ACC112 (cell line): ENCODE data around the gene RSPH1.

Experiments used
- H2AFZ ChIP-seq: fragments of 200-600 bp; sonication (generic); one replicate; pipeline ENCODE4 v1.6.0; 2017; ENCODE audit warnings: antibody characterized with exemption, low read length; ENCODE audit not compliant: unreplicated experiment
- H3K27ac ChIP-seq: fragments of 200-600 bp; sonication (generic); 2 replicates; pipeline ENCODE4 v1.5.1; 2014; ENCODE audit warnings: low read depth, mild to moderate bottlenecking, antibody characterized with exemption, low read length, moderate library complexity
- H3K27me3 ChIP-seq: fragments of 200-600 bp; sonication (generic); 2 replicates; pipeline ENCODE4 v1.6.1; 2014; ENCODE audit warnings: mild to moderate bottlenecking, antibody characterized with exemption, low read length, moderate library complexity, mixed read lengths; ENCODE audit not compliant: insufficient read depth
- H3K36me3 ChIP-seq: fragments of 200-600 bp; sonication (generic); 2 replicates; pipeline ENCODE4 v1.6.1; 2016; ENCODE audit warnings: mild to moderate bottlenecking, antibody characterized with exemption, low read length, moderate library complexity, mixed read lengths; ENCODE audit not compliant: insufficient read depth
- H3K4me1 ChIP-seq: fragments of 200-600 bp; sonication (generic); one replicate; pipeline ENCODE4 v1.6.1; 2016; ENCODE audit warnings: low read length, mixed read lengths; ENCODE audit not compliant: insufficient read depth, unreplicated experiment, control insufficient read depth
- H3K4me3 ChIP-seq: fragments of 200-600 bp; sonication (generic); 2 replicates; pipeline ENCODE4 v1.5.1; 2014; ENCODE audit warnings: mild to moderate bottlenecking, low read depth, low read length
- H3K79me2 ChIP-seq: fragments of 200-600 bp; sonication (generic); one replicate; pipeline ENCODE4 v1.6.0; 2016; ENCODE audit warnings: low read length; ENCODE audit not compliant: control insufficient read depth, unreplicated experiment, insufficient read depth

Gene RSPH1

DNA sequence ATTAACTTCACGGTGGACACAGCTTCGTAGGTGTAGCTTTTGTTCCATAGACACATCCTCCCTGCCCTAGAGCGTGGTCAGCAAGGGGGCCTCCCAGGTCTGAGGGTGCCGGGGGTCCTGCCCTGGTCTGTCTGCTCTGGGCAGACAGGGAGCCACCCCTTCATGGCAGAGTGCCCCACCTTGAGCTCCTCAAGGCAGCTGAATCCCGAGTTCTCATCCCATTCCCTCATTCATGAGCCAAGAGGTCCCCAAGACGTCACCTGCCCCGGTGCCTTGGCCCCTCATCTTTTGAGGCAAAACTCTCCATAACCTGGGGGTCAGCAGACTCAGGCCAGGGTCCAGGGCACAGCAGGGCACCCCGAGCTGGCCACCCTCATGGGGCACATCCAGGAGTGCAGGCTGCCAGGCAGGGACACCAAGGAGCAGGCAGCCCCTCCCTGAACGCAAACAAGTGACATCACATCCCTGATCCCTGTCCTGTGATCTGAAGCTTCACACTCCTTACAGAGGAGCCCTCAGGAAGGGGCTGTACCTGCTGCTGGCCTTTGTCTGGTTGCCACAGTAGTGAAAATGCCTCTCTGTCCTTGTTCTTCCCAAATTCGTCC lies 69.0 kb downstream of the RSPH1 start:
- Histone ChIP-seq H3K4me3 (no peak overlapping the region), H3K4me1 (no peaks in the 10 kb centered on the region), H2AFZ (no peak overlapping the region), H3K27me3 (peaks cover 70% of the 10 kb centered on the region), H3K79me2 (no peaks in the 10 kb centered on the region), H3K27ac (no peak overlapping the region), H3K36me3 (no peaks in the 10 kb centered on the region)

DNA sequence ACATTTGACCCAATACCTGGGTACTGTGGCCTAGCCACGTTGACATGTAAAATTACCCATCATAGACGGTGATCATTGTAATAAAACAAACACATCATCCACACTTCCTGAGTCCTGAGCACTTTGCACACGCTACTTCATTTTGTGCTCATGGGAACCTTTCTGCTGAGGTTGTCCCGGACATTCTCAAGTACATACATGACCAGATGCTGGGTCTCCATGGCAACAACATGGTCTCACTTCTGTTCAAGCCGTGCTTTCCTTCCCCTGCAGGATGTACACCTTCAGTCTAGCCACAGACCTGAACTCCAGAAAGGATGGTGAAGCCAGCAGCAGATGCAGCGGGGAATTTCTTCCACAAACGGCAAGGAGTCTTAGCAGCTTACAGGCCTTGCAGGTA lies 69.6 kb downstream of the RSPH1 start:
- Histone ChIP-seq H3K27ac (no peak overlapping the region), H3K4me3 (no peak overlapping the region), H3K27me3 (peaks cover 72% of the 10 kb centered on the region), H3K79me2 (no peaks in the 10 kb centered on the region), H2AFZ (no peak overlapping the region), H3K36me3 (no peaks in the 10 kb centered on the region), H3K4me1 (no peaks in the 10 kb centered on the region)

DNA sequence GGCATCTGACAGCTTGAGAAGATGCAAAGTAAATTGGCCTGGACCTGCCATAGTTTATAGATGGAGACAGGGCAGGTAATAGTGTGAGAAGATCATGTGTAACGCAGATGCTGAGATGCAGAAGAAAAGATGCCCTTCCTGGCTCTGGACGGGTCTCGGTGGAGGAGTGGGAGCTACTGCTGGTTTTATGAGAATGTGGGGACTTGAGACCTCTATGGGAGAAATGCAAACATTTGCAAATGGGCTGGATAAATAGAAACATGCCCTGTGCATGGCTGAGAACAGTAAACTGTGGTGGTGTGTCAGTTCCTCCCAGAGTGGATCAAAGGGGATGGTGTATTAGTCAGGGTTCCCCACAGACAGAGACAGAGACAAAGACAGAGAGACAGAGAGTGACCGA lies 70.4 kb downstream of the RSPH1 start:
- H3K27ac ChIP-seq: no peak overlapping the region
- H2AFZ ChIP-seq: no peak overlapping the region
- no peaks in the 10 kb centered on the region for H3K79me2 ChIP-seq
- no peaks in the 10 kb centered on the region for H3K36me3 ChIP-seq
- H3K4me3 ChIP-seq: no peak overlapping the region
- H3K4me1 ChIP-seq: no peaks in the 10 kb centered on the region
- peaks cover 80% of the 10 kb centered on the region for H3K27me3 ChIP-seq

DNA sequence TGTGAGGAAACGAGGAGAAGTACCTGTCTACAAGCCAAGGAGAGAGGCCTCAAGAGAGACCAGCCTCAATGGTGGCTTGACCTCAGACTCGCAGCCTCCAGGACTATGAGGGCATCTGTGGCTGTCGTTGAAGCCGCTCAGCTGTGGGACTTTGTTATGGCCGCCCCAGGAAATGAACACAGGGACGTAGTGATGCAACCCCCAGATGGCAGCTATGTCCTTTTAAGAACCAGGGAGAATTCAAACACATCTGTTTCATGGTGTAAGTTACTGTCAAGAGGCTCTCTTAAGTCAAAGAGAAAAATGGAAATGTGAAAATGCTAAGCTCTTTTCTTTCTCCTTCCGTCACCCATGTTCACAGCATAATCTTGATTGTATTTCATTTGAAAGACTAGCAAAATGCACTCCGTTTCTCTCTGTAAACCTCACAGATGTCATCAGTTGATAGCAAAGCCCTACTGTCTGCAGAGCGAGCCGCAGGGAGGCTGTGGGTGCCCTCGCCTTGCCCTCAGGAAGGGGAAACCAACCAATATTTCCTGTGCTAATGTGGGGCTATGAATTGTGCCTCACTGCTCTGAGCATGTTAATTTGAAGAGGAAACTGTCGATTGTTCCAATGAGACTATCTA lies 71.0 kb downstream of the RSPH1 start:
- Histone ChIP-seq H3K36me3 (no peaks in the 10 kb centered on the region), H2AFZ (no peak overlapping the region), H3K4me3 (no peak overlapping the region), H3K4me1 (no peaks in the 10 kb centered on the region), H3K79me2 (no peaks in the 10 kb centered on the region), H3K27me3 (peaks cover 86% of the 10 kb centered on the region), H3K27ac (no peak overlapping the region)

DNA sequence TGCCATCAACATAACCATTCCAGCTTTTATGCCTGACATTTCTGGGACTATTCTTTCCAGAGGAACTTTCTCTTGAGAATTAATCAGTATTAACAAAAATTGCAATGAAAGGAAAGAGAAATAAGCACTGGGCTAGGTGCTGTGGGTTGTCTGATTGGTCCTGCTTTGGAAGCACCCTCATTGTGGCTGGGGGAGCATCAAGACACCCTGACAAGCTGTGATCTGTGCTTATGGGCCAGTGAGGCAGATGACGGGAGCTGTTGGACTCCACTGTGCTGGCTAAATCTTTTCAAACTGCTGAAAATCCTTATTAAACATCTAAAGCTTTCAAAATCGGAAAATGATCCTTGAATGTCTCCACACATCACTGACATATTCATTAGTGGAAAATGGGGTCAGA lies 72.3 kb downstream of the RSPH1 start:
- H3K36me3 ChIP-seq: no peaks in the 10 kb centered on the region
- no peaks in the 10 kb centered on the region for H3K4me1 ChIP-seq
- no peak overlapping the region for H2AFZ ChIP-seq
- H3K27ac ChIP-seq: no peak overlapping the region
- no peak overlapping the region for H3K4me3 ChIP-seq
- H3K27me3 ChIP-seq: peaks cover 91% of the 10 kb centered on the region
- no peaks in the 10 kb centered on the region for H3K79me2 ChIP-seq

DNA sequence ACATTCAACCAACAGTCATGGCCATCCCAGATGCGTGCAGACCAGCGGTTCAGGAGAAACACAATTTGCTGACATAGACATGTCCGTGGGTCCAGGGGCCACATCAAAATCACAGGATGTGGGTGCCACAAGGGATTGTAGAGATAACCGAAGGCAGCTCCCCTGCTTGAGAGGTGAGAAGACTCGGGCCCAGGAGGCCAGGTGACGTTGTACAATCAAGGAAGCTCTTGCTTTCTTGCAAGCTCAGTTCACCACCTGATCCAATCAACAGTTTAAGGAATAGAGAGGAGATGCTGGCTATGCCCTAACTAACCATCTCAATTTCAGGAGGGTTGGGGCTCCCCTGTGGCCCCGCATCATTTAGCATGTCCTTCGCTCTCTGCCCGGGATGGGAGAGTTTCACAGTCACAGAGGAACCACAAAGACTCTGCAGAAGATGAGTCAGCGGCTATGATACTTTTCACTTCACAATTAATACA lies 72.8 kb downstream of the RSPH1 start:
- Histone ChIP-seq H2AFZ (no peak overlapping the region), H3K27ac (no peak overlapping the region), H3K79me2 (no peaks in the 10 kb centered on the region), H3K27me3 (peaks cover 92% of the 10 kb centered on the region), H3K4me3 (no peak overlapping the region), H3K4me1 (no peaks in the 10 kb centered on the region), H3K36me3 (no peaks in the 10 kb centered on the region)
